Cerebellar cortex (tissue), 1 donor: ENCODE measurements around the gene OR10A7.
"Not testable (repeated sequence)": the region's sequence is repeated elsewhere in the genome, so short reads cannot be mapped to it uniquely, and the experiment has no call there.

Source experiments
- DNase-seq: peaks from one replicate; pipeline ENCODE4 v3.0.0-alpha.2; 2015; ENCODE audit warnings: low spot score

The OR10A7 gene

GRCh38 chr12:55220725-55221124 lies at the start of gene OR10A7:
Gene OR10A7, plus strand, starts transcription at chr12:55221025. Its CDS starts 0 bp downstream, at chr12:55221025.
- no peak for DNase-seq

GRCh38 chr12:55171445-55171844 lies 49.4 kb upstream of the OR10A7 start:
- no peak for DNase-seq

GRCh38 chr12:55171846-55172245 lies 49.0 kb upstream of the OR10A7 start:
- not testable (repeated sequence) for DNase-seq

- DNase-seq: no peak
These were observed 48.1 kb upstream of the OR10A7 start for GRCh38 chr12:55172686-55173085.

- DNase-seq: no peak
These were observed 47.4 kb upstream of the OR10A7 start for GRCh38 chr12:55173456-55173855.

GRCh38 chr12:55188573-55188972 lies 32.3 kb upstream of the OR10A7 start:
- DNase-seq: no peak

GRCh38 chr12:55188974-55189556 lies 31.8 kb upstream of the OR10A7 start:
- peak; percentile 68 for DNase-seq

- DNase-seq: no peak
These were observed 26.4 kb upstream of the OR10A7 start for GRCh38 chr12:55194382-55194781.

GRCh38 chr12:55226523-55226922 lies 5.7 kb downstream of the OR10A7 start:
- no peak for DNase-seq

- DNase-seq: no peak
These were observed 6.8 kb downstream of the OR10A7 start for GRCh38 chr12:55227643-55228042.

- no peak for DNase-seq
These were observed 23.5 kb downstream of the OR10A7 start, which contains the start of gene OR6C74 for GRCh38 chr12:55244309-55244708. Gene OR6C74, plus strand, starts transcription at chr12:55244609. Its CDS starts 2,679 bp downstream, at chr12:55247288.

- no peak for DNase-seq
These were observed 25.3 kb downstream of the OR10A7 start for GRCh38 chr12:55246159-55246558.

- no peak for DNase-seq
These were observed 30.1 kb downstream of the OR10A7 start for GRCh38 chr12:55250944-55251343.

GRCh38 chr12:55253281-55253680 lies 32.5 kb downstream of the OR10A7 start:
- no peak for DNase-seq

- DNase-seq: no peak
These were observed 36.0 kb downstream of the OR10A7 start for GRCh38 chr12:55256831-55257230.

GRCh38 chr12:55258303-55258702 lies 37.5 kb downstream of the OR10A7 start:
- DNase-seq: no peak
